Measurements from ENCODE around the gene BMPR1A.

DNA sequence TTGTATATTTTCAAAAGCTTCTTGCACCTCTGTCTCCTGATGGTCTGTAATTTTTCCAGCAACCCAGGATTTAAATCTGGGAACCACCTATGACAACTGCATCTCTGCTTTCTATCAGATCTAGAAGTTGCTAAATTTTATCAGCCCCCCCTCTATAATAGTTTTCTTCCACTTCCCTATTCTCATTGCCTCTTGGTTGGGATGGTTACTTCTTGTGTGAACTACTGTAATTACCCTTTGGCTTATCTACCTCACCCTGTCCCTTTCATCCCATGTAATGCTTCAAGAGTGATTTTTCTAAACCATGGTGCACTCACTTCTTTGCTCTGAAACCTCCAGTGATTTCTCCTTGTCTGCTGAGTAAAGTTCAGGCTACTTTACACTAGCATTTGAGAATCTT is 92.3 kb downstream of the BMPR1A start:
- TF ChIP-seq, protein P1, sequence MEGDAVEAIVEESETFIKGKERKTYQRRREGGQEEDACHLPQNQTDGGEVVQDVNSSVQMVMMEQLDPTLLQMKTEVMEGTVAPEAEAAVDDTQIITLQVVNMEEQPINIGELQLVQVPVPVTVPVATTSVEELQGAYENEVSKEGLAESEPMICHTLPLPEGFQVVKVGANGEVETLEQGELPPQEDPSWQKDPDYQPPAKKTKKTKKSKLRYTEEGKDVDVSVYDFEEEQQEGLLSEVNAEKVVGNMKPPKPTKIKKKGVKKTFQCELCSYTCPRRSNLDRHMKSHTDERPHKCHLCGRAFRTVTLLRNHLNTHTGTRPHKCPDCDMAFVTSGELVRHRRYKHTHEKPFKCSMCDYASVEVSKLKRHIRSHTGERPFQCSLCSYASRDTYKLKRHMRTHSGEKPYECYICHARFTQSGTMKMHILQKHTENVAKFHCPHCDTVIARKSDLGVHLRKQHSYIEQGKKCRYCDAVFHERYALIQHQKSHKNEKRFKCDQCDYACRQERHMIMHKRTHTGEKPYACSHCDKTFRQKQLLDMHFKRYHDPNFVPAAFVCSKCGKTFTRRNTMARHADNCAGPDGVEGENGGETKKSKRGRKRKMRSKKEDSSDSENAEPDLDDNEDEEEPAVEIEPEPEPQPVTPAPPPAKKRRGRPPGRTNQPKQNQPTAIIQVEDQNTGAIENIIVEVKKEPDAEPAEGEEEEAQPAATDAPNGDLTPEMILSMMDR (IDR thresholded peaks at IDR 0.05; ENCODE audit: insufficient read depth, low read length) = no peak
- no peak for TF ChIP-seq POLR2AphosphoS5 (IDR thresholded peaks at IDR 0.05; ENCODE audit: low read depth)
- TF ChIP-seq, protein P2, sequence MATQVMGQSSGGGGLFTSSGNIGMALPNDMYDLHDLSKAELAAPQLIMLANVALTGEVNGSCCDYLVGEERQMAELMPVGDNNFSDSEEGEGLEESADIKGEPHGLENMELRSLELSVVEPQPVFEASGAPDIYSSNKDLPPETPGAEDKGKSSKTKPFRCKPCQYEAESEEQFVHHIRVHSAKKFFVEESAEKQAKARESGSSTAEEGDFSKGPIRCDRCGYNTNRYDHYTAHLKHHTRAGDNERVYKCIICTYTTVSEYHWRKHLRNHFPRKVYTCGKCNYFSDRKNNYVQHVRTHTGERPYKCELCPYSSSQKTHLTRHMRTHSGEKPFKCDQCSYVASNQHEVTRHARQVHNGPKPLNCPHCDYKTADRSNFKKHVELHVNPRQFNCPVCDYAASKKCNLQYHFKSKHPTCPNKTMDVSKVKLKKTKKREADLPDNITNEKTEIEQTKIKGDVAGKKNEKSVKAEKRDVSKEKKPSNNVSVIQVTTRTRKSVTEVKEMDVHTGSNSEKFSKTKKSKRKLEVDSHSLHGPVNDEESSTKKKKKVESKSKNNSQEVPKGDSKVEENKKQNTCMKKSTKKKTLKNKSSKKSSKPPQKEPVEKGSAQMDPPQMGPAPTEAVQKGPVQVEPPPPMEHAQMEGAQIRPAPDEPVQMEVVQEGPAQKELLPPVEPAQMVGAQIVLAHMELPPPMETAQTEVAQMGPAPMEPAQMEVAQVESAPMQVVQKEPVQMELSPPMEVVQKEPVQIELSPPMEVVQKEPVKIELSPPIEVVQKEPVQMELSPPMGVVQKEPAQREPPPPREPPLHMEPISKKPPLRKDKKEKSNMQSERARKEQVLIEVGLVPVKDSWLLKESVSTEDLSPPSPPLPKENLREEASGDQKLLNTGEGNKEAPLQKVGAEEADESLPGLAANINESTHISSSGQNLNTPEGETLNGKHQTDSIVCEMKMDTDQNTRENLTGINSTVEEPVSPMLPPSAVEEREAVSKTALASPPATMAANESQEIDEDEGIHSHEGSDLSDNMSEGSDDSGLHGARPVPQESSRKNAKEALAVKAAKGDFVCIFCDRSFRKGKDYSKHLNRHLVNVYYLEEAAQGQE (IDR thresholded peaks at IDR 0.05; ENCODE audit: insufficient replicate concordance, low read depth) = no peak
- no peak for TF ChIP-seq GABPA (IDR thresholded peaks at IDR 0.05; ENCODE audit: low read depth)
- TF ChIP-seq SPI1 (IDR thresholded peaks at IDR 0.05; ENCODE audit: borderline replicate concordance, low read depth) = peak; percentile 52
